GM18507 (cell line): ENCODE results near the gene USP36.
"Not testable (repeated sequence)": the region's sequence is repeated elsewhere in the genome, so short reads cannot be mapped to it uniquely, and the experiment has no call there.

ENCODE experiments used
- DNase-seq: peaks from one replicate; pipeline ENCODE4 v3.0.0; 2011; ENCODE audit warnings: low read depth; ENCODE audit not compliant: insufficient read length; ENCODE audit errors: extremely low spot score
- FAIRE-seq: peaks from 2 replicates; lab custom pipeline; 2011; peaks lifted over from hg19 to GRCh38; lab: Jason Lieb, UNC

Gene USP36

GRCh38 chr17:78873519-78874340, 33.1 kb upstream of the USP36 start:
- FAIRE-seq (no peak), DNase-seq (no peak)

- FAIRE-seq: no peak
Observed at GRCh38 chr17:78872486-78872885, 31.9 kb upstream of the USP36 start.

GRCh38 chr17:78870621-78871020, 30.0 kb upstream of the USP36 start:
- DNase-seq (no peak), FAIRE-seq (no peak)

More at GRCh38 chr17:78872486-78872885, 31.9 kb upstream of the USP36 start:
- DNase-seq: no peak

GRCh38 chr17:78868391-78868790, 27.8 kb upstream of the USP36 start:
- FAIRE-seq (no peak), DNase-seq (no peak)

- not testable (repeated sequence) for FAIRE-seq, DNase-seq
Observed at GRCh38 chr17:78867046-78867445, 26.4 kb upstream of the USP36 start.

GRCh38 chr17:78865682-78866390, 25.2 kb upstream of the USP36 start:
- no peak for DNase-seq
- peak; percentile 26 for FAIRE-seq

- FAIRE-seq: no peak
Observed at GRCh38 chr17:78864117-78864516, 23.5 kb upstream of the USP36 start.

GRCh38 chr17:78862073-78863023, 21.7 kb upstream of the USP36 start:
- FAIRE-seq: no peak
- no peak for DNase-seq

More at GRCh38 chr17:78864117-78864516, 23.5 kb upstream of the USP36 start:
- no peak for DNase-seq

- no peak for FAIRE-seq
- DNase-seq: no peak
Observed at GRCh38 chr17:78861229-78861628, 20.6 kb upstream of the USP36 start.

GRCh38 chr17:78859051-78859450, 18.4 kb upstream of the USP36 start:
- DNase-seq: no peak
- FAIRE-seq: no peak

- DNase-seq (no peak), FAIRE-seq (no peak)
Observed at GRCh38 chr17:78857266-78857665, 16.7 kb upstream of the USP36 start.

- no peak for FAIRE-seq
Observed at GRCh38 chr17:78855561-78856165, 15.0 kb upstream of the USP36 start.

GRCh38 chr17:78854508-78854907, 13.9 kb upstream of the USP36 start:
- FAIRE-seq: no peak
- no peak for DNase-seq

More at GRCh38 chr17:78855561-78856165, 15.0 kb upstream of the USP36 start:
- no peak for DNase-seq

GRCh38 chr17:78853926-78854394, 13.3 kb upstream of the USP36 start:
- FAIRE-seq (no peak), DNase-seq (no peak)

- DNase-seq (no peak), FAIRE-seq (no peak)
Observed at GRCh38 chr17:78852709-78853121, 12.1 kb upstream of the USP36 start.

GRCh38 chr17:78849026-78849425, 8.4 kb upstream of the USP36 start:
- DNase-seq (no peak), FAIRE-seq (no peak)

- FAIRE-seq: no peak
Observed at GRCh38 chr17:78847052-78847451, 6.4 kb upstream of the USP36 start.

GRCh38 chr17:78844301-78845005, 3.8 kb upstream of the USP36 start:
- DNase-seq: no peak
- no peak for FAIRE-seq

More at GRCh38 chr17:78847052-78847451, 6.4 kb upstream of the USP36 start:
- no peak for DNase-seq
